B cell (primary cell): Measurements from ENCODE around the gene IL22RA1. TPM values are rescaled to one million over a fixed set of nuclear protein-coding genes. Genes with fewer than 3 reads are reported as not detected.

Source experiments
- ATAC-seq: fragments of 200-7000 bp; cut with Tn5 transposase; one replicate; pipeline ENCODE4 v1.10.0; 2021; ENCODE audit warnings: low read depth, mild to moderate bottlenecking, moderate number of reproducible peaks, moderate library complexity
- CTCF ChIA-PET: fragments of 350-600 bp; sonication (Branson Sonifier 250); formaldehyde crosslinking; loops from one replicate; lab custom pipeline; 2021; ENCODE audit warnings: antibody characterized with exemption, inconsistent platforms; lab: Charles Lee
- POLR2A ChIA-PET: fragments of 350-600 bp; sonication (Branson Sonifier 250); formaldehyde crosslinking; loops from one replicate; lab custom pipeline; 2021; ENCODE audit warnings: antibody characterized with exemption; lab: Charles Lee
- DNase-seq: peaks from one replicate; pipeline ENCODE4 v3.0.0; 2013
- H2AFZ ChIP-seq: 2 replicates; pipeline ENCODE4 v1.6.1; 2012; ENCODE audit warnings: mild to moderate bottlenecking, low read depth, low read length; ENCODE audit not compliant: insufficient read depth, poor library complexity, severe bottlenecking
- H3K27ac ChIP-seq, 2 donors: 1 replicate in 1 of 2; 2 replicates in 1 of 2; pipeline ENCODE4 v1.5.1; 2012 to 2013; ENCODE audit warnings: low read length in 2 of 2, mild to moderate bottlenecking in 2 of 2, moderate library complexity in 1 of 2
- H3K27me3 ChIP-seq, 4 experiments: fragments of 200-600 bp in 1 of 4; sonication (generic) in 1 of 4; replicated peaks in 1 of 4; 1 replicate in 2 of 4; 2 replicates in 2 of 4; pipeline versions ENCODE4 v1.6.1 to v1.7.0; 2013 to 2016; ENCODE audit warnings: low read length in 3 of 4, mild to moderate bottlenecking in 2 of 4, mixed read lengths in 1 of 4, moderate library complexity in 1 of 4; ENCODE audit not compliant: insufficient read depth in 4 of 4, control insufficient read depth in 3 of 4; ENCODE audit errors: control extremely low read depth in 1 of 4
- H3K36me3 ChIP-seq, 2 experiments: replicated peaks in 1 of 2; 1 replicate in 1 of 2; 2 replicates in 1 of 2; pipeline versions ENCODE4 v1.6.1 to v1.7.1; 2013; ENCODE audit warnings: low read length in 1 of 2; ENCODE audit not compliant: insufficient read depth in 2 of 2, control insufficient read depth in 1 of 2; ENCODE audit errors: control extremely low read depth in 1 of 2, extremely low read depth in 1 of 2
- H3K4me1 ChIP-seq, 2 donors: fragments of 200-600 bp in 1 of 2; sonication (generic) in 1 of 2; 1 replicate in 1 of 2; 2 replicates in 1 of 2; pipeline versions ENCODE4 v1.5.1 to v1.6.1; 2013 to 2017; ENCODE audit warnings: low read length in 2 of 2; ENCODE audit not compliant: control insufficient read depth in 2 of 2, insufficient read depth in 2 of 2
- H3K4me2 ChIP-seq: replicated peaks from 2 replicates; pipeline ENCODE3; 2012; ENCODE audit warnings: mild to moderate bottlenecking, low read depth, low read length; ENCODE audit not compliant: poor library complexity, severe bottlenecking
- H3K4me3 ChIP-seq, 5 experiments: fragments of 200-600 bp in 1 of 5; sonication (generic) in 1 of 5; 1 replicate in 3 of 5; 2 replicates in 2 of 5; pipeline versions ENCODE4 v1.5.1 to v1.7.0; 2011 to 2016; ENCODE audit warnings: low read length in 4 of 5, mild to moderate bottlenecking in 4 of 5, low read depth in 2 of 5, control low read depth in 1 of 5, moderate library complexity in 1 of 5; ENCODE audit not compliant: insufficient read depth in 1 of 5; ENCODE audit errors: control extremely low read depth in 1 of 5, extremely low read depth in 1 of 5
- H3K79me2 ChIP-seq: fragments of 200-600 bp; sonication (generic); one replicate; pipeline ENCODE4 v1.6.0; 2016; ENCODE audit warnings: low read length; ENCODE audit not compliant: control insufficient read depth, insufficient read depth
- H3K9ac ChIP-seq: fragments of 200-600 bp; sonication (generic); 2 replicates; pipeline ENCODE4 v1.6.1; 2017; ENCODE audit warnings: mild to moderate bottlenecking, low read length, moderate library complexity
- H3K9me3 ChIP-seq, 3 donors: one replicate each; pipeline versions ENCODE4 v1.6.1 to v1.7.1; 2013; ENCODE audit warnings: low read length in 2 of 3; ENCODE audit not compliant: control insufficient read depth in 2 of 3, insufficient read depth in 1 of 3; ENCODE audit errors: control extremely low read depth in 1 of 3
- H4K20me1 ChIP-seq: 2 replicates; pipeline ENCODE4 v1.6.0; 2012; ENCODE audit warnings: mild to moderate bottlenecking, low read length; ENCODE audit not compliant: insufficient read depth, control insufficient read depth, poor library complexity, severe bottlenecking
- H3K27ac Mint-ChIP-seq: one replicate; pipeline ENCODE4 v1.8.0; 2021; ENCODE audit warnings: mixed read lengths
- H3K27me3 Mint-ChIP-seq: one replicate; pipeline ENCODE4 v1.8.0; 2021; ENCODE audit warnings: mixed read lengths
- H3K4me1 Mint-ChIP-seq: one replicate; pipeline ENCODE4 v1.8.0; 2021; ENCODE audit warnings: mixed read lengths
- H3K4me3 Mint-ChIP-seq: one replicate; pipeline ENCODE4 v1.8.0; 2021; ENCODE audit warnings: mixed read lengths
- H3K9me3 Mint-ChIP-seq: one replicate; pipeline ENCODE4 v1.8.0; 2022; ENCODE audit warnings: mixed read lengths; ENCODE audit not compliant: insufficient read depth
- CTCF ChIP-seq: fragments of 200-600 bp; IDR thresholded peaks from one replicate; pipeline ENCODE4 v1.8.0; 2022; ENCODE audit warnings: antibody characterized with exemption, mild to moderate bottlenecking
- EZH2 ChIP-seq: IDR thresholded peaks from 2 replicates; pipeline ENCODE4 v1.6.1; 2012; ENCODE audit warnings: borderline replicate concordance, low read depth, mild to moderate bottlenecking, moderate library complexity, low read length; ENCODE audit not compliant: insufficient read depth, poor library complexity, severe bottlenecking
- WGBS: methylation state at CpG from one replicate; pipeline ENCODE4 v1.1.5; 2013; ENCODE audit warnings: missing lambda C conversion rate; ENCODE audit not compliant: insufficient coverage; 5-methylcytosine and 5-hydroxymethylcytosine counted together
- intact Hi-C: fragments of 100-400 bp; cut with micrococcal nuclease; formaldehyde crosslinking; loops from one replicate; pipeline ENCODE4 v1.10.0; 2022
- polyA plus RNA-seq: library from polyadenylated mRNA; depleted of rRNA; stranded (reverse); fragments of >200 nt; gene quantifications from 2 replicates; pipeline ENCODE4 v1.2.3, GENCODE V29; 2012
- total RNA-seq, 2 donors: library from RNA; stranded (reverse); fragments of 120-200 nt in 1 of 2; gene quantifications; 1 replicate in 1 of 2; 2 replicates in 1 of 2; pipeline versions ENCODE4 v1.2.3 to v1.2.4, GENCODE V29; 2013 to 2022

IL22RA1 gene
- total and polyA plus RNA-seq, 2 donors (not counting 1 experiment from before 2014, with no cell fraction given), result 0.10 TPM

DNA sequence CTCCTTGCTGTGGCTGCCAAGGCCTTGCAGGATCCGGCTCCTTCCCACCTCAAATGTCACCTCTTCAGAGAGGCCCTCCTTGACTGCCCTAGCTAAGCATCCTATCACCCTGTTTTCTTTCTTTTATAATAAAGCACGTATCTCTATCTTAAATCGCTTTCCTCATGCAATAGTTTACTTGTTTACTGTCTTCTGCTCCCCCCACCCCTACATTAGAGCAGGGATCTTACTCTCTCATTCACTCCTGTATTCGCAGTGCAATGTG is 67.4 kb downstream of the IL22RA1 start:
- intact Hi-C loops, result no loop called here
- Histone ChIP-seq H3K9me3 (no peaks in the 10 kb centered on the region), H2AFZ (no peak overlapping the region), H3K4me2 (no peak overlapping the region), H3K9ac (no peak overlapping the region), H3K4me3 (no peak overlapping the region), H3K36me3 (no peaks in the 10 kb centered on the region), H4K20me1 (no peaks in the 10 kb centered on the region), H3K27me3 (no peaks in the 10 kb centered on the region), H3K79me2 (no peaks in the 10 kb centered on the region), H3K27ac (no peak overlapping the region), H3K4me1 (peaks cover 0 to 3% of the 10 kb centered on the region in 2 donors)
- Mint-ChIP-seq H3K27ac (no peak overlapping the region), H3K9me3 (no peaks in the 10 kb centered on the region), H3K4me3 (no peak overlapping the region), H3K27me3 (peaks cover 6% of the 10 kb centered on the region), H3K4me1 (peaks cover 4% of the 10 kb centered on the region)
- ChIA-PET CTCF (interaction anchor here (1.2 kb wide), 1 partner anchor 12 kb away, joined by 4 read pairs; no protein-coding TSS in a partner anchor), POLR2A (no interaction called here)
- no peak for TF ChIP-seq EZH2
- TF ChIP-seq CTCF, result no peak
- ATAC-seq (no peak), DNase-seq (no peak)
- WGBS, result 100% methylated on average over 3 of the region's 4 CpGs

DNA sequence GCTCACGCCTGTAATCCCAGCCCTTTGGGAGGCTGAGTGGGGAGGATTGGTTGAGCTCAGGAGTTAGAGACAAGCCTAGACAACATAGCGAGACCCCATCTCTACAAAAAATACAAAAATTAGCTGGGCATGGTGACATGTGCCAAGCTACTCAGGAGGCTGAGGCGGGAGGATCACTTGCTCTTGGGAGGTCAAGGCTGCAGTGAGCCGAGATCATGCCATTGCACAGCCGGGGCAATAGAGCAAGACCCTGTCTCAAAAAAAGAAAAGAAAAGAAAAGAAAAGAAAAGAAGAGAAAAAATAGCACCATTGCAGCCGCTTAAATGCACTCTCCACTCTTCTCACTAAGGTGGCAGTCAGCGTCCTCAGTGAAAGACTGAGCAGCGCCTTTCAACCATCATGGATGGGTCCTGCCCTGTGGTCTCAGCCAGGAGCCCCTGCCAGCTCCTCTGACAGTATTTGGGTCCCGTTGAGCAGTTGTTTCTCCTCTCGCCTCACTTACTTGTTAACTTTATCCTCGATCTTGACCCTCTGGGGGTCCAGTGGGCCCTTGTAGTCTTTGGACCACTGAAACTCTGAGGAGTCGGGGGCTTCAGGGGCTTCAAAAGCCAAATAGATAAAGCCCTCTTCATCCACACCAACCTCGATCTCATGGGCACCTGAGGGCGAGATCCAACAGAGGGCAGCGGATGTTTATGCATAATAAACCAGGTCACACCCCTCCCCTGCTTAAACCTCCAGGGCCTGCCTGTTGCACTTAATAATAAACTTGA is 67.9 kb downstream of the IL22RA1 start:
- Histone ChIP-seq H2AFZ (no peak overlapping the region), H3K27ac (no peak overlapping the region), H3K36me3 (no peaks in the 10 kb centered on the region), H3K9me3 (no peaks in the 10 kb centered on the region), H3K4me2 (no peak overlapping the region), H4K20me1 (no peaks in the 10 kb centered on the region), H3K27me3 (no peaks in the 10 kb centered on the region), H3K9ac (no peak overlapping the region), H3K4me1 (peaks cover 0 to 3% of the 10 kb centered on the region in 2 donors), H3K4me3 (no peak overlapping the region), H3K79me2 (no peaks in the 10 kb centered on the region)
- no peaks in the 10 kb centered on the region for H3K9me3 Mint-ChIP-seq
- ChIA-PET CTCF (interaction anchor here (1.2 kb wide), 1 partner anchor 11 kb away, joined by 4 read pairs; no protein-coding TSS in a partner anchor), POLR2A (no interaction called here)
- no peak for ATAC-seq
- TF ChIP-seq CTCF (no peak), EZH2 (no peak)
- peaks cover 5% of the 10 kb centered on the region for H3K27me3 Mint-ChIP-seq
- peaks cover 4% of the 10 kb centered on the region for H3K4me1 Mint-ChIP-seq
- intact Hi-C loops, result no loop called here
- no peak overlapping the region for H3K27ac Mint-ChIP-seq
- WGBS, result 88% methylated on average over 11 of the region's 15 CpGs
- no peak for DNase-seq
- H3K4me3 Mint-ChIP-seq, result no peak overlapping the region
